Measurements from ENCODE around the gene DEDD. TPM values are rescaled to one million over a fixed set of nuclear protein-coding genes. Genes with fewer than 3 reads are reported as not detected.

Gene DEDD
- total and polyA plus RNA-seq, 2 of the 4 experiments (the other 2 are of a cell fraction), result 40.2 to 47.9 TPM

- POLR2A ChIA-PET (ENCODE audit: unreplicated experiment), result no interaction called here
- peak overlapping the region; percentile 69 for H3K14ac ChIP-seq (replicated peaks; ENCODE audit: low read depth, low read length)
Observed at GRCh38 chr1:161080441-161081405, 51.7 kb downstream of the DEDD start.

More at GRCh38 chr1:161080441-161081405, 51.7 kb downstream of the DEDD start:
- CTCF ChIA-PET, result no interaction called here
- BruUV-seq (replicated peaks), result no TSS peak
- peak overlapping the region; percentile 38; the same call in 1 of the 2 replicates for H2BK120ac ChIP-seq (ENCODE audit: low read depth, low read length)
- peak overlapping the region; percentile 34; the same call in 1 of the 2 replicates for H3K18ac ChIP-seq (ENCODE audit: low read depth, low read length)
- H4K5ac ChIP-seq (ENCODE audit: low read depth, low read length), result peak overlapping the region; percentile 60; the same call in 1 of the 2 replicates
- no peak overlapping the region for H2AK9ac ChIP-seq (replicated peaks; ENCODE audit: low read depth, low read length, poor library complexity)
- no peak overlapping the region for H3K4me3 ChIP-seq (ENCODE audit: insufficient read depth, low read depth, low read length)
- no peak overlapping the region for H3K27ac ChIP-seq (ENCODE audit: insufficient read depth, low read length)
- H3K4me2 ChIP-seq (ENCODE audit: low read depth, low read length), result no peak overlapping the region
- ATAC-seq (ENCODE audit: low read depth), result no peak
- H3K9ac ChIP-seq (ENCODE audit: low read depth, low read length), result no peak overlapping the region
- no peak for TF ChIP-seq SMC3 (IDR thresholded peaks at IDR 0.05; ENCODE audit: low read depth, low read length)
- peak; percentile 60 for TF ChIP-seq CEBPB (IDR thresholded peaks at IDR 0.05; ENCODE audit: low read depth, low read length)
- H3K36me3 ChIP-seq (ENCODE audit: control insufficient read depth, insufficient read depth, low read length), result no peaks in the 10 kb centered on the region
- intact Hi-C loops (cut with micrococcal nuclease), result loop anchor here (5.0 kb wide), 1 partner anchor 33 kb away; the partner anchor contains the start of gene USF1
- H3K27me3 ChIP-seq (ENCODE audit: control insufficient read depth, insufficient read depth, low read length), result no peaks in the 10 kb centered on the region
- H3K79me1 ChIP-seq (ENCODE audit: low read depth in 1 of 2, low read length in 2 of 2), result no peaks in the 10 kb centered on the region
- H3K9me1 ChIP-seq (ENCODE audit: insufficient read depth, low read length), result peaks cover 22% of the 10 kb centered on the region
- H3K4me1 ChIP-seq (ENCODE audit: control insufficient read depth, insufficient read depth, low read length), result peaks cover 28% of the 10 kb centered on the region
- H4K8ac ChIP-seq (ENCODE audit: low read depth in 2 of 2, low read length in 2 of 2), result peak overlapping the region in 1 of 2 experiments; percentile 50; a peak in 2 of 4 replicates
- dilution Hi-C loops (cut with HindIII; ENCODE audit: low sequenced_read_pairs, unreplicated experiment), result no loop called here
- H3K23ac ChIP-seq (ENCODE audit: low read depth, low read length), result 0 out of 2 replicates have a peak overlapping the region, but pooled peaks have one; percentile 9
- no peaks in the 10 kb centered on the region for H4K20me1 ChIP-seq (ENCODE audit: insufficient read depth, low read length)
- H4K91ac ChIP-seq (ENCODE audit: insufficient read depth, low read depth, low read length), result no peak overlapping the region
- H2AFZ ChIP-seq (replicated peaks; ENCODE audit: low read length, poor library complexity), result peak overlapping the region; percentile 68
- peak overlapping the region; percentile 66; the same call in 2 of the 3 replicates for H2BK15ac ChIP-seq (ENCODE audit: low read depth, low read length)
- DNase-seq, result no peak
- H3K56ac ChIP-seq (ENCODE audit: extremely low read depth, insufficient read depth, low read length), result no peak overlapping the region
- 60% methylated on average over 1 of the region's 5 CpGs; no CpG with 5 or more reads in 1 of the 2 experiments for WGBS, 2 experiments (ENCODE audit: extremely low coverage in 2 of 2, insufficient read length in 1 of 2)
- H2BK5ac ChIP-seq (ENCODE audit: low read depth, low read length, poor library complexity, severe bottlenecking), result peak overlapping the region; percentile 69
- no peaks in the 10 kb centered on the region for H3K9me3 ChIP-seq (ENCODE audit: control insufficient read depth, insufficient read depth, low read length)
- H2AK5ac ChIP-seq (ENCODE audit: low read depth, low read length), result no peak overlapping the region
- in situ Hi-C loops (cut with MboI; ENCODE audit: low sequenced_read_pairs), result no loop called here
- 0 out of 2 replicates have a peak overlapping the region, but pooled peaks have one; percentile 25 for H2BK20ac ChIP-seq (ENCODE audit: low read depth, low read length)
- H3K4ac ChIP-seq (ENCODE audit: low read depth, low read length), result peak overlapping the region; percentile 65
